GM18870 (cell line): Measurements from ENCODE around the gene INTS1.
"Not testable (repeated sequence)": the region's sequence is repeated elsewhere in the genome, so short reads cannot be mapped to it uniquely, and the experiment has no call there.

ENCODE experiments used
- ATAC-seq: cut with Tn5 transposase; IDR thresholded peaks from one replicate; pipeline ENCODE4 v1.9.1; 2021; ENCODE audit warnings: moderate library complexity; ENCODE audit not compliant: unreplicated experiment

The INTS1 gene

GRCh38 chr7:1531979-1532455, 27.8 kb upstream of the INTS1 start:
- no peak for ATAC-seq

- ATAC-seq: no peak
Measured at GRCh38 chr7:1531263-1531978, 27.2 kb upstream of the INTS1 start.

DNA sequence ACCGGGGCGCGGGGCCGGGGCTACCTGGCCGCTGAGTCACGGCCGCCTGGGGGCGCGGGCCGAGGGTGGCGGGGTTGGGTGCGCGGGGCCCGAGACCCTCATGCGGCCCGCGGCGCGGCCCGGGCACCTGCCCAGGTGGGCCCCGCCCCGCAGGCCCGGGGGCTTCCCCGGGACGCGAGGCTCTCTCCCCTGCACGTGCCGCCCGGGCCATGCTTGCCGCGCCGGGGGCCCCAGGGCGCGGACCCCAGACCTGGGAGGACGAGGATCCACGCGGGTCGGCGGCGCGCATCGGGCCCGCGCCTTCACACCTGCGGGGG, 26.7 kb upstream of the INTS1 start:
- ATAC-seq: no peak

GRCh38 chr7:1529383-1530116, 25.4 kb upstream of the INTS1 start:
- no peak for ATAC-seq

GRCh38 chr7:1526271-1526754, 22.1 kb upstream of the INTS1 start:
- ATAC-seq: no peak

GRCh38 chr7:1525409-1525808, 21.2 kb upstream of the INTS1 start:
- no peak for ATAC-seq

DNA sequence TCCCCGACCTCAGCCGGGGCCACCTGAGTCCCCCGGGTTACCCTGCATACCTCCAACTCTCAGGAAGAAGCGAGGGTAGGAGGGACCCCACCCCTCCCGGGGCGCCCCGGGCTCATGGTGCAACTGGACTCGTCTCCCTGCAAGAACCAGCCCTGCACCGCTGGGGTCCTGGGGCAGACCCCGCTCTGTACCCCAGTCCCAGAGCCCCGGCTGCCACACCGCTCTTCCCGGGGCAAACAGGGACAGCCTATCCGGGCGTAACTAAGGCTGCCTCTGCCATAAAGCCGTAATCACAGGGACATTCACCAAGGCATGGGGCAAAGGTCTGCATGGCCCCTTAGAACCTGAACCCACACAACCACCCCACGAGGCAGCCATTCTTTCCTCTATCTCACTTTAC, 19.7 kb upstream of the INTS1 start:
- ATAC-seq: no peak

GRCh38 chr7:1523208-1523607, 19.0 kb upstream of the INTS1 start:
- ATAC-seq: no peak

DNA sequence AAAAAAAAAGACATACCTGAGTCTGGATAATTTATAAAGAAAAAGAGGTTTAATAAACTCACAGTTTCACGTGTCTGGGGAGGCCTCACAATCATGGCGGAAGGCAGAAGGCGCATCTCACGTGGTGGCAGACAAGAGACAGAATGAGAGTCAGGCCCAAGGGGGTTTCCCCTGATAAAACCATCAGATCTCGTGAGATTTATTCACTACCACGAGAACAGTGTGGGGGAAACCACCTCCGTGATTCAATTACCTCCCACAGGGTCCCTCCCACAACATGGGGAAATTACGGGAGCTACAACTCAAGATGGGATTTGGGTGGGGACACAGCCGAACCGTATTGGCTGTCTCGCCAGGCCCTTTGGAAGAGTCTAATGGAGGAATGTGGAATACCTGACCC, 17.3 kb upstream of the INTS1 start:
- ATAC-seq: no peak

- ATAC-seq: no peak
Measured at GRCh38 chr7:1520539-1521234, 16.5 kb upstream of the INTS1 start.

DNA sequence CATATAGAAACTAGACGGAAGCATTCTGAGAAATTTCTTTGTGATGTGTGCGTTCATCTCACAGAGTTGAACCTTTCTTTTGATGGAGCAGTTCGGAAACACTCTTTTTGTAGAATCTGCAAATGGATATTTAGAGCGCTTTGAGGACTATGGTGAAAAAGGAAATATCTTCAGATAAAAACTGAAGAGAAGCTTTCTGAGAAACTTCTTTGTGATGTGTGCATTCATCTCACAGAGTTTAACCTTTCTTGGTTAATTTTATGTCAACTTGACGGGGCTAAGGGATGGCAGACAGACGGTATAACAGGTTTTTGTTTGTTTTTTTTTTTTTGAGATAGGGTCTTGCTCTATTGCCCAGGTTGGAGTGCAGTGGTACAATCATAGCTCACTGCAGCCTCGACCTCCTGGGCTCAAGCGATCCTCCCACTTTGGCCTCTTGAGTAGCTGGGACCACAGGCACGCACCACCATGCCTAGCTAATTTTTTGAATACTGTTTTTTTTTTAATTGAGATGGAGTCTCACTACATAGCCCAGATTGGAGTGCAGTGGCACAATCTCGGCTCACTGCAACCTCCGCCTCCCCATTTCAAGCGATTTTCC, 15.2 kb upstream of the INTS1 start:
- ATAC-seq: not testable (repeated sequence)

DNA sequence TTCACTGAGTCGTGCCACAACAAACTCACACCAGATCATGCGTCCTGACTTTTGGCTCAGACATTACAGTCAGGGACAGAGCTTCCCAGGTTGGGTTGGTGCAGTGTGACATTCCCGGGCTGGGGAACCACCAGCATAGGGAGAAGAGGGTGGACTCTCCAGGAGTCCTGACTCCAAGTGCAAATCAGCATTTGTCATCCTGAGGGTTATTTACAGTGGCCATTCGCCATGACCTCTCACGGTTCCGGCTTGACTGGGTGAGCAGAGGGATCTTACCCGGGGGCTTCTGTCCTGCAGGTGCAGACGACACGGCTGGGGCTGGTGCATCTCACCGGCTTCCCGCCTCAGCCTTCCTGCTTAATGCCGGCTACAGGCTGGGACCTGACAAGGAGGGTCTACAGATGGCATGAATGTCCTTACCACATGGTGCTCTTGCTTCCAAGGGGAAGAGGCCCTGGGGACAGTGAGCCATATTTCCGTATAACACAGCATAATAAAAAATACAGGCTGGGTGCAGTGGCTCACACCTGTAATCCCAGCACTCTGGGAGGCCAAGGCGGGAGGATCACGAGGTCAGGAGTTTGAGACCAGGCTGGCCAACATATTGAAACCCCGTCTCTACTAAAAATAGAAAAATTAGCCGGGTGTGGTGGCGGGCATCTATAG, 12.5 kb upstream of the INTS1 start:
- ATAC-seq: no peak

GRCh38 chr7:1515509-1515967, 11.3 kb upstream of the INTS1 start:
- not testable (repeated sequence) for ATAC-seq

GRCh38 chr7:1514995-1515401, 10.8 kb upstream of the INTS1 start:
- ATAC-seq: no peak

- ATAC-seq: no peak
Measured at GRCh38 chr7:1514407-1514806, 10.2 kb upstream of the INTS1 start.

GRCh38 chr7:1513657-1514095, 9.5 kb upstream of the INTS1 start:
- no peak for ATAC-seq

- no peak for ATAC-seq
Measured at GRCh38 chr7:1512781-1513656, 8.8 kb upstream of the INTS1 start.

DNA sequence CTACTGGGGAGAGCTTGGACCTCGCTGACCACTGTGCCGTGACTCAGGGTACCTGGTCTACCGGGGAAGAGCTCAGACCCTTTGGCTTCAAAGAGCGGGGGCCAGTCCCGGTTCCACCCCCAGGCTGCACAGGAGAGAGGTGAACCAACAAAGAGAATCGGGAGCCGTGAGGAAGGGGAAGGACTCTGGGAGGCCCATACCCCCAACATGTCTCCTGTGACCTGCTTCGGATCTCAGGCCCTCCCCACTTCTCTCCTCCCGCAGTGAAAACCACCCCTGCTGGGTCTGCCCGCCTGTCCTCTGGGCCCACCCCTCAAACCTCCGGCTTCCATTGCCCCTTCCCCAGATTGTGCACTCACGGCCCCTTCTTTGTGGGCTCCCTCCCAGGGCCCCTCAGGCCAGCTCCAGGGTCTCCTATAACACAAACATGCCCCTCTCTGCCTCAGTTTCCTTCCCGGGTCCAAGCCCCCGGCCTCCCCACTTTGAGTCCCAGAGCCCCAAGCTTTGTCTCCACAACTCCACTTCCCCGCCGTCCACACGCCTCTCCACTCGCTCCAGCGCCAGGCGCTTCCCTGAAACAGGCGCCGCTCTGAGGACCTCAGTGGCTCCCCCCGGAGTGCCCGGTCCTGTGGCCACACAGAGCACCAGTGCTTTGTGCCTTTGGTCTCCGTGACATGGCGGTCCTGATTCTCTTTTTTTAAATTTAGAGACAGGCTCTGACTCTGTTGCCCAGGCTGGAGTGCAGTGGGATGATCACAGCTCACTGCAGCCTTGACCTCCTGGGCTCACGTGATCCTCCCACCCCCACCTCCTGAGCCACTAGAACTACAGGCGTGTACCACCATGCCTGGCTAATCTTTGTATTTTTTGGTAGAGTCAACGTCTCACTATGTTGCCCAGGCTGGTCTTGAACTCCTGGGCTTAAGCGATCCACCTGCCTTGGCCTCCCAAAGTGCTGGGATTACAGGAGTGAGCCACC, 7.5 kb upstream of the INTS1 start:
- ATAC-seq: no peak

GRCh38 chr7:1510780-1511154, 6.6 kb upstream of the INTS1 start:
- no peak for ATAC-seq
